BLaER1 (cell line): ENCODE measurements around the gene RIMKLB.
"Not testable (repeated sequence)": the region's sequence is repeated elsewhere in the genome, so short reads cannot be mapped to it uniquely, and the experiment has no call there.

Experiments used
- H3K27ac ChIP-seq: shearing (Covaris generic); formaldehyde crosslinking; 2 replicates; pipeline ENCODE4 v1.8.1; 2022
- H3K27me3 ChIP-seq: shearing (Covaris generic); formaldehyde crosslinking; 2 replicates; pipeline ENCODE4 v1.8.1; 2022
- H3K36me3 ChIP-seq: shearing (Covaris generic); formaldehyde crosslinking; 2 replicates; pipeline ENCODE4 v1.8.1; 2022
- H3K4me1 ChIP-seq: shearing (Covaris generic); formaldehyde crosslinking; 2 replicates; pipeline ENCODE4 v1.8.1; 2022
- H3K4me2 ChIP-seq: shearing (Covaris generic); formaldehyde crosslinking; 2 replicates; pipeline ENCODE4 v1.8.1; 2022
- H3K4me3 ChIP-seq: shearing (Covaris generic); formaldehyde crosslinking; 2 replicates; pipeline ENCODE4 v1.8.1; 2022
- H3K9ac ChIP-seq: shearing (Covaris generic); formaldehyde crosslinking; 2 replicates; pipeline ENCODE4 v1.8.1; 2022
- H3K9me3 ChIP-seq: shearing (Covaris generic); formaldehyde crosslinking; 2 replicates; pipeline ENCODE4 v1.8.1; 2022
- H4K20me1 ChIP-seq: shearing (Covaris generic); formaldehyde crosslinking; 2 replicates; pipeline ENCODE4 v1.8.1; 2022
- Cebpa-rat ChIP-seq: shearing (Covaris generic); IDR thresholded peaks from 2 replicates; pipeline ENCODE4 v1.8.1; 2022

Gene RIMKLB

GRCh38 chr12:8794611-8795010 lies 96.8 kb downstream of the RIMKLB start:
- not testable (repeated sequence) for H3K27me3 ChIP-seq, H3K36me3 ChIP-seq, H3K9ac ChIP-seq, H3K4me2 ChIP-seq, H4K20me1 ChIP-seq, H3K4me3 ChIP-seq, H3K27ac ChIP-seq, H3K4me1 ChIP-seq
- H3K9me3 ChIP-seq: peaks cover 12% of the 10 kb centered on the region

- H3K9ac ChIP-seq: no peak overlapping the region
- no peaks in the 10 kb centered on the region for H4K20me1 ChIP-seq
- no peaks in the 10 kb centered on the region for H3K4me1 ChIP-seq
- no peak overlapping the region for H3K4me3 ChIP-seq
- H3K9me3 ChIP-seq: peaks cover 17% of the 10 kb centered on the region
- no peak overlapping the region for H3K4me2 ChIP-seq
- H3K27ac ChIP-seq: no peak overlapping the region
- H3K27me3 ChIP-seq: no peaks in the 10 kb centered on the region
- H3K36me3 ChIP-seq: no peaks in the 10 kb centered on the region
- TF ChIP-seq Cebpa-rat: no peak
Observed at GRCh38 chr12:8796831-8797626, 99.2 kb downstream of the RIMKLB start.

GRCh38 chr12:8801213-8801612 lies 103.4 kb downstream of the RIMKLB start:
- not testable (repeated sequence) for H3K9ac ChIP-seq, H3K27me3 ChIP-seq, H3K4me1 ChIP-seq, H3K4me2 ChIP-seq, H3K36me3 ChIP-seq, H3K27ac ChIP-seq, H3K9me3 ChIP-seq, H3K4me3 ChIP-seq, H4K20me1 ChIP-seq

- H3K27ac ChIP-seq, H3K4me2 ChIP-seq: not testable (repeated sequence)
Observed at GRCh38 chr12:8804833-8805232, 107.0 kb downstream of the RIMKLB start.

GRCh38 chr12:8805487-8805886 lies 107.7 kb downstream of the RIMKLB start:
- not testable (repeated sequence) for H4K20me1 ChIP-seq, H3K4me3 ChIP-seq, H3K36me3 ChIP-seq, H3K27ac ChIP-seq, H3K4me1 ChIP-seq, H3K27me3 ChIP-seq, H3K4me2 ChIP-seq, H3K9ac ChIP-seq, H3K9me3 ChIP-seq

More at GRCh38 chr12:8804833-8805232, 107.0 kb downstream of the RIMKLB start:
- not testable (repeated sequence) for H4K20me1 ChIP-seq, H3K27me3 ChIP-seq, H3K4me1 ChIP-seq, H3K9ac ChIP-seq, H3K9me3 ChIP-seq, H3K36me3 ChIP-seq, H3K4me3 ChIP-seq

- not testable (repeated sequence) for H3K27ac ChIP-seq, H3K9me3 ChIP-seq, H3K36me3 ChIP-seq, H3K27me3 ChIP-seq, H3K4me2 ChIP-seq, H3K4me3 ChIP-seq, H3K4me1 ChIP-seq, H4K20me1 ChIP-seq, H3K9ac ChIP-seq
Observed at GRCh38 chr12:8807084-8807483, 109.3 kb downstream of the RIMKLB start.

- not testable (repeated sequence) for H3K36me3 ChIP-seq, H3K27ac ChIP-seq, H4K20me1 ChIP-seq, H3K27me3 ChIP-seq, H3K4me1 ChIP-seq, H3K4me3 ChIP-seq, H3K4me2 ChIP-seq, H3K9ac ChIP-seq, H3K9me3 ChIP-seq
Observed at GRCh38 chr12:8810112-8810511, 112.3 kb downstream of the RIMKLB start.

GRCh38 chr12:8813572-8814357 lies 116.0 kb downstream of the RIMKLB start:
- Histone ChIP-seq H3K27me3 (no peaks in the 10 kb centered on the region), H3K27ac (no peak overlapping the region), H3K9me3 (no peaks in the 10 kb centered on the region), H3K9ac (no peak overlapping the region), H3K36me3 (no peaks in the 10 kb centered on the region), H4K20me1 (no peaks in the 10 kb centered on the region), H3K4me3 (no peak overlapping the region), H3K4me2 (no peak overlapping the region), H3K4me1 (no peaks in the 10 kb centered on the region)
- no peak for TF ChIP-seq Cebpa-rat

GRCh38 chr12:8816448-8817050 lies 118.8 kb downstream of the RIMKLB start:
- Histone ChIP-seq H4K20me1 (no peaks in the 10 kb centered on the region), H3K9ac (no peak overlapping the region), H3K27me3 (no peaks in the 10 kb centered on the region), H3K36me3 (no peaks in the 10 kb centered on the region), H3K4me2 (no peak overlapping the region), H3K27ac (no peak overlapping the region), H3K9me3 (no peaks in the 10 kb centered on the region), H3K4me1 (no peaks in the 10 kb centered on the region), H3K4me3 (no peak overlapping the region)
- TF ChIP-seq Cebpa-rat: no peak

GRCh38 chr12:8817856-8818255 lies 120.1 kb downstream of the RIMKLB start:
- no peak for TF ChIP-seq Cebpa-rat
- Histone ChIP-seq H3K4me2 (no peak overlapping the region), H3K4me3 (no peak overlapping the region), H3K27me3 (no peaks in the 10 kb centered on the region), H3K9ac (no peak overlapping the region), H3K9me3 (no peaks in the 10 kb centered on the region), H3K27ac (no peak overlapping the region), H3K4me1 (no peaks in the 10 kb centered on the region), H4K20me1 (no peaks in the 10 kb centered on the region), H3K36me3 (no peaks in the 10 kb centered on the region)
